ENCODE data around the gene CEP164. TPM values are rescaled to one million over a fixed set of nuclear protein-coding genes. Genes with fewer than 3 reads are reported as not detected.

The CEP164 gene
- total and polyA plus RNA-seq, 9 of the 15 experiments (the other 6 are each of a cell fraction or from before 2014, with no cell fraction given): 2.1 to 16.5 (median 10.4) TPM

GRCh38 chr11:117327567-117328374 lies at the start of gene CEP164 (continued):
- no peak for TF ChIP-seq ARID3B (CRISPR knock-in tag; IDR thresholded peaks at IDR 0.05; ENCODE audit: borderline replicate concordance)
- peak; percentile 97 for TF ChIP-seq CEBPG (CRISPR knock-in tag; IDR thresholded peaks at IDR 0.05)
- peak; percentile 61 to 91; a peak in 3 of 4 replicates for TF ChIP-seq CEBPG (tag; conservative IDR thresholded peaks at IDR 0.05 in 1 of 2, IDR thresholded peaks at IDR 0.05 in 1 of 2)
- no peak for TF ChIP-seq MEIS2 (IDR thresholded peaks at IDR 0.05; ENCODE audit: partially characterized antibody)
- no peak for TF ChIP-seq STAT5A (IDR thresholded peaks at IDR 0.05; ENCODE audit: borderline replicate concordance, low read length)
- TF ChIP-seq C11orf30 (IDR thresholded peaks at IDR 0.05; ENCODE audit: low read depth): no peak
- TF ChIP-seq ZNF23 (CRISPR knock-in tag; IDR thresholded peaks at IDR 0.05): no peak
- TF ChIP-seq FOXJ2 (tag; IDR thresholded peaks at IDR 0.05): peak; percentile 68; the same call in 1 of the 2 replicates
- no peak for TF ChIP-seq ZSCAN29 (IDR thresholded peaks at IDR 0.05)
- no peak for TF ChIP-seq EZH2 (IDR thresholded peaks at IDR 0.05; ENCODE audit: borderline replicate concordance, low read depth, low read length)
- peak in 1 of 2 experiments; percentile 36; a peak in 1 of 4 replicates for TF ChIP-seq ZMIZ1 (IDR thresholded peaks at IDR 0.05; ENCODE audit: low read depth in 2 of 2, low read length in 2 of 2)
- TF ChIP-seq MTF1 (CRISPR knock-in tag; IDR thresholded peaks at IDR 0.05; ENCODE audit: borderline replicate concordance): no peak
- no peak for TF ChIP-seq ZNF253 (CRISPR knock-in tag; conservative IDR thresholded peaks at IDR 0.05)
- TF ChIP-seq TCF3 (CRISPR knock-in tag; IDR thresholded peaks at IDR 0.05): peak; percentile 48; the same call in 1 of the 2 replicates
- TF ChIP-seq ZNF41 (CRISPR knock-in tag; conservative IDR thresholded peaks at IDR 0.05): no peak
- TF ChIP-seq SMAD3 (CRISPR knock-in tag; conservative IDR thresholded peaks at IDR 0.05): no peak
- TF ChIP-seq POLR2A (conservative IDR thresholded peaks at IDR 0.05): peak; percentile 79
- no peak for TF ChIP-seq NELFE (IDR thresholded peaks at IDR 0.05; ENCODE audit: insufficient read depth, insufficient read length)
- TF ChIP-seq TFAP4 (CRISPR knock-in tag; IDR thresholded peaks at IDR 0.05; ENCODE audit: borderline replicate concordance): peak; percentile 78; the same call in 1 of the 2 replicates
- TF ChIP-seq HDAC1 (IDR thresholded peaks at IDR 0.05): peak in 1 of 2 experiments; percentile 94; a peak in 2 of 4 replicates
- TF ChIP-seq SIX5 (IDR thresholded peaks at IDR 0.05; ENCODE audit: borderline replicate concordance in 1 of 2, insufficient read depth in 1 of 2, low read depth in 1 of 2, low read length in 2 of 2): no peak
- TF ChIP-seq KLF10 (CRISPR knock-in tag; IDR thresholded peaks at IDR 0.05): no peak
- TF ChIP-seq KLF1 (tag; IDR thresholded peaks at IDR 0.05): peak; percentile 98
